Stimulated activated CD4-positive, alpha-beta T cell treated with anti-CD3 and anti-CD28 coated beads, Interleukin-12 subunit alpha, Interleukin-12 subunit beta, amount 100 ng/mL, for 48 hours (primary cell): ENCODE measurements around the gene MRPS12.
"Not testable (repeated sequence)": the region's sequence is repeated elsewhere in the genome, so short reads cannot be mapped to it uniquely, and the experiment has no call there.

Experiments
- DNase-seq, 3 donors: peaks; one replicate each; pipeline ENCODE4 v3.0.0-alpha.2; 2020; ENCODE audit warnings: low read depth in 2 of 3, low spot score in 1 of 3

MRPS12 gene

DNA sequence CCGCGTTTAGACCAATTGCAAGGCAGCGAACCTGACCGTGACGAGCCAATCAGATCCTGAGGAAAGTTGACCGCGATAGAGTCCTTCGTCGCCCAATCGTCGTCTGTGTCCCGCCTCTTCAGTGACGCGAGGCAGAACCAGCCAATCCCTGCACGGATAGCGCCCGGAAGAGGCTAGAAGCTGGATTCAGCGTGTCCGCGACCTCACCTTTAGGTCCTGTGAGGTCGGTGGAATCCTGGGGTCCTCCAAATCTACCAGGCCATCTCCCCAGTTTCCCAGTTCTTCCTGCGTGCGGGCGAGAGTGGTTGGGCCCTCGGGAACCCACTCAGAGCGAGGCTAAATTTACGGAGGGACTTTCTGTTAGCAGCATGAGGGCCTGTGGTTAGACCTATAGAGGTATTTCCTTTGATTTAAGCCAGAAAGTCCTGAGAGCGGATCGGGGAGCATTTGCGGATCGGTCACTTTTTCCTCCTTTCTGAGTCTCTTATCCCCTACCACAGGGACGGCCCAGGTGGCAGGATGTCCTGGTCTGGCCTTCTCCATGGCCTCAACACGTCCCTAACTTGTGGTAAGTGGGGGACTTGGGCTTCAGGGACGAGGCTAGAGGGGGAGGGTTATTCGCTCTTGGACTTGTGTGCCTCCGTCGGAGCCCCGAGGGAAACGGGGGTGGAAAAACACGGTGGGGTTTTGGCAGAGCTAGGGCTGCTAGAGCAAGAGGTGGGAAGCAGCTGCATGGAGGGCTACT lies at the start of gene MRPS12:
Gene MRPS12 (plus strand): TSS at position 169 of the 745 bp plus-strand sequence. CDS start 351 bp downstream, at position 520.
- peak; percentile 96 to 97 (median 97) for DNase-seq

DNA sequence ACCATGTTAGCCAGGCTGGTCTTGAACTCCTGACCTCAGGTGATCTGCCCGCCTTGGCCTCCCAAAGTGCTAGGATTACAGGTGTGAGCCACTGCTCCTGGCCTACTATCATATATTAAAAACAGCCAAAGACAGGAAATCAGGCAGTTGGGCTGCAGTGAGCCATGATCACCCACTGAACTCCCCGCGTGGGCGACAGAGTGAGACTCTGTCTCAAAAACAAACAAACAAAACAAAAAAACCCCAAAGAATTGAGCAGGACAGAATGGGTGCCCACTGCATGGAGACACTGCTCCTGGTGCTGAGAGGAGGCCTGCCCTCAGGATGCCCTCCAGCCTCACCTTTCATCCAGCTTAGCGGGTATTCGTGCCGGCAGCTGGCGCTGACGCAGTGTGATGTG lies 47.5 kb upstream of the MRPS12 start:
- no peak for DNase-seq

DNA sequence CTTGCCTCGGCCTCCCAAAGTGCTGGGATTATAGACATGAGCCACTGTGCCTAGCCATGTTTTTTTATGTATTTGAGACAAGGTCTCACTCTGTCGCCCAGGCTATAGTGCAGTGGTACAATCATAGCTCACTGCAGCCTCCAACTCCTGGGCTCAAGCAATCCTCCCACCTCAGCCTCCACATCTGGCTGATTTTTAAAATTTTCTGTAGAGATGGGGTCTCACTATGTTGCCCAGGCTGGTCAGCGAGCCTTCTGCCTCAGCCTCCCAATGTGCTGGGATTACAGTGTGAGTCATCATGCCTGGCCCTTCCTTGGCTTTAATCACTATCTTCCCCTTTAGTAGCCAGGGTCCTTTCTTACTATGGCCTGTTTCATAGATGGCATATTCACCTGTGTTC lies 46.1 kb upstream of the MRPS12 start:
- DNase-seq, result not testable (repeated sequence)

DNA sequence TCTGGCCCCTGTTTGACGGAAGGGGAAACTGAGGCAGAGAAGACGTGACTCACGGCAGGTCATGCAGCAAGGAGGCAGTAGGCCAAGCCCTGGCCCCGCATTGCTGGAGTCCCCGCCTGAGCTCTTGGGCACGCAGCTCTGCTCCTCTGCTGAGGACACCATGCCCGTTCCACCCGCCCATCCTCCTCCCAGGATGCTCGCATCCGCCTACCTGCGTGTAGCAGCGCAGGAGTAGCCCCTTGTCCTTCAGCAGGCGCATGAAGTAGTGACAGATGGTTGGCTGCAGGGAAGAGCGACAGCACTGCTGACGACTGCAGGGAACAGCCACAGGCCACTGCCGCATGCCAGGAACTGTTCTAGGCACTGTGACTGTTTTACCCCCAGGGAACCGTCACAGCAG lies 41.9 kb upstream of the MRPS12 start:
- no peak for DNase-seq

DNA sequence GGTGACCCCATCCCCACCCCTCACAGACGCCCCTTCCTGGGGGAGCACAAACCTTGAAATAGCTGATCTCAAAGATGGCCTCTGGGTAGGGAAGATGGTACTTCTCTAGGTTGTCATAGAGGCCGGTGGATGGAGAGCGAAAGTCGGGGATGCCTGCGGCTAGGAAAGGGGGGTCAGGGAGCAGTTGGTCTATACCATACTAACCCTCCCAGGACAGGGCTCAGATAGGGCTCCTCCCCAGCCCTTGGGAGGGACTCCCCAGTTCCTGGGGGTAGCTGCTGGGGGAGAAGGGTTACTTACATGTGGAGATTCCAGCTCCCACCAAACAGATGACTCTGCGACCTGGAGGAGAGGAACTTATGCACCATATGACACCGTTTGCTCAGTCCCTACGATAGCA lies 40.9 kb upstream of the MRPS12 start:
- no peak for DNase-seq

DNA sequence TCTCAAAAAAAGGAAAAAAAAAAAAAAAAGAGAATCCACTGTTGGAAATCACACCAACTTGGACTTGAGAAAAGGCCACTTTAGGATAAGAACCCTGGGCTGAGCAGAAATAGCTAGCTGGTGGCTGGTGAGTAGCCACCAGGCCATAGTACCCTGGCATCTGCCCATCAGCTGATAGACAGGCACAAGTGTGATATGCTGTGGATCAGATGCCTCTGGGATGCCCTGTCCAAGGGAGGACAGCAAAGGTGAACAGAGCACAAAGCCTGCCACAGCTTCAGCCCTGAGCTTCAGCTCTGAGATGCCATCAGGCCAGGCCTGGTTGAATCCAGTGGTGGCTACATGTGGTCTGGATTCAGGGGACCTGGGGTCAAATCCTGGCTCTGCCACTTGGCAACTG lies 40.1 kb upstream of the MRPS12 start:
- no peak for DNase-seq

DNA sequence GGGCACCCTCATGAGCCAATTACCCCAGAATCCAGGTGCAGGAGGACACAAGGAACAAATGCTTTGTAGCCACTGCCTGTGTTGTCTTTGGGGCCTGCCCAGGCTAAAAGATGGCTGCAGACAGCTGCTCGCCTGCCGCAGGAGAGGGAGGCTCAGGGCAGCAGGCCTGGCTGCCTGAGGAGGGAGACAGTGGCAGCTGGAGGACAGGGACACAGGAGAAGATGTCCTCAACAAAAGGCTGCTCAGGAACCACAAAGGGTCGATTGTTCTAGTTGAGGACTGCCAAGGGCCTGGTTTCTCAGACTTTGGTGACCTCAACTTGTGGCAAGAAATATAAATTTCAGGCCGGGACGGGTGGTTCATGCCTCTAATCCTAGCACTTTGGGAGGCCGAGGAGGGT lies 39.0 kb upstream of the MRPS12 start:
- DNase-seq, result no peak

DNA sequence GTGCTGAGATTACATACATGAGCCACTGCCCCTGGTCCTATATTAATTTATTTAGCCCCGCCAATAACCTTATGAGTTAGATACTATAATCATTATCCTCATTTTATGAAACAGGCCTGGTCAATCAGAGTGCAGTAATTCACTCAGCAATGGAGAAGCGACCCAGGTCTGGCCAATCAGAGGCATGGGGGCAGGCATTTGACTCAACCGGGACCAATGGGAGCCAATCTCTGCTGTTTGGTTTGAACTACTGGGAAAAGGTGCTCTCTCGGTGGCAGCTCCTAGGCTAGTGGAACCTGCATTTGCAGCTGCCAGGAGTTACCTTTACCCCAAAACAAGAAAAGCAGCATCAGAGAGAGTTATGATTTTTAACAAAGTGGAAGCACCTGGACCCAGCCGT lies 37.9 kb upstream of the MRPS12 start:
- no peak for DNase-seq

DNA sequence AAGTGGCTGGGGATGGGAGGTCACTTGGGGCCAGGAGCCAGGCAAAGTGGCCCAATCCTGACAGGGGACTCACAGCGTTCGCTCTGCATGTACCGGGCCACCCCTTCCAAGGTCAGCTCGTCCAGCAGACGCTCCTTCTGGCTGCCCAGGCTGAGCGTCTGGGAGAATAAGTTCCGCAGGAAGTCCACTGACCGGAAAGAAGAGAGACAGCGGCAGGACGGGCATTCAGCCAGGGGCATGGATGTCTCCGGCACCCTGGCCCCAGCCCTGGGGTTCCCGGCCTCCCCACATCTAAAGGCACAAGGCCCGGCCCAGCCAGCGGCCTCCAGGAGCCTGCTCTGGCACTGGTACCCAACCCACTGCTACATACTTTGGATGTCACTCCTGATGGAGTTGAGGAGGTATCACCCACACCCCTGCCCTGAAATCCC lies 37.4 kb upstream of the MRPS12 start:
- DNase-seq, result no peak

DNA sequence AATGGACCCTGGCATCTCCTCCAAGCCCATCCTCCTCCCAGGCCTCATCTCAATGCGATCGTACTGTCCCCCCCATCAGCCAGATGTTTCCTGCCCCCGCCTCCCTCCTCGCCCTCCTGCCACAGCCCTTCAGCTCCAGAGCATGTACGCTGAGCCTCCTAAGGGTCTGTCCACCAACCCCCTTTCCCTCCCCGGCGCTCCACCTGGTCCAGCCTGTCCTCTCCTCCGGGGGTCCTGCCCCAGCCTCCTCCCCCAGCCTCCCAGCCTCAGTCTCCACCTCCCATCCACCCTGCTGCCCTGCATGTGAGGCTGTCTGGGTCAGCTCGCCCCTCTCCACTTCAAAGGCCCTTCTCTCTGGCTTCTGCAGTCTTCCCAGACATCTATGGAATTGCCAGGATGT lies 35.8 kb upstream of the MRPS12 start:
- DNase-seq, result no peak

DNA sequence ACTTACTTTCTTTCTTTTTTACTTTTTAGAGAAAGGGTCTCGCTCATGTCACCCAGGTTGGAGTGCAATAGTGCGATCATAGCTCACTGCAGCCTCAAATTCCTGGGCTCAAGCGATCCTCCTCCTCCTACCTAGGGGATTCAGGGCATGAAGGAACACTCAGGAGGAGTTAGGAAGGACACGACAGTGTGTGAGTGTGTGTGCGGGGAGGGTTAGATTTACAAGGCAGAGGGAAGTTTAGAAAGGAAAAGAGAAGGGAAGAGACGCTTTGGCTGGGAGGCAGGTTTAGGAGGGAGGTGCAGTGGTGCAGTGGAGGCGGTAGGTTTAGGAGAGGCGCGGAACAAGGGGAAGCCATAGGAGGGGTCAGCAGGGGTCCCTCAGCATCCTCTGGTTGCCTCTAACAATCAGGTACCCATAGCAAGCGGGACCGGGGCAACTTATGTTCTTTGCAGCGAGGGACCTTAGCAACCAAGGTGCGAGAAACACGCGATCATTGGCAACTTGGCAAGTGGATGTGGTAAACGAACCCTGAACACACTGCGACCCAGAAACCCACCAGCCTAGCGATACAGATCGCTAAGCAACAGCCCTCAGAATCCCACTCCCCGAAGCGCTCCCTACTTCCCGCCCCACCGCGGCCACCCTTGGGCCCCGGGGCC lies 31.8 kb upstream of the MRPS12 start:
- DNase-seq, result peak in 1 of 3 donors; percentile 8

DNA sequence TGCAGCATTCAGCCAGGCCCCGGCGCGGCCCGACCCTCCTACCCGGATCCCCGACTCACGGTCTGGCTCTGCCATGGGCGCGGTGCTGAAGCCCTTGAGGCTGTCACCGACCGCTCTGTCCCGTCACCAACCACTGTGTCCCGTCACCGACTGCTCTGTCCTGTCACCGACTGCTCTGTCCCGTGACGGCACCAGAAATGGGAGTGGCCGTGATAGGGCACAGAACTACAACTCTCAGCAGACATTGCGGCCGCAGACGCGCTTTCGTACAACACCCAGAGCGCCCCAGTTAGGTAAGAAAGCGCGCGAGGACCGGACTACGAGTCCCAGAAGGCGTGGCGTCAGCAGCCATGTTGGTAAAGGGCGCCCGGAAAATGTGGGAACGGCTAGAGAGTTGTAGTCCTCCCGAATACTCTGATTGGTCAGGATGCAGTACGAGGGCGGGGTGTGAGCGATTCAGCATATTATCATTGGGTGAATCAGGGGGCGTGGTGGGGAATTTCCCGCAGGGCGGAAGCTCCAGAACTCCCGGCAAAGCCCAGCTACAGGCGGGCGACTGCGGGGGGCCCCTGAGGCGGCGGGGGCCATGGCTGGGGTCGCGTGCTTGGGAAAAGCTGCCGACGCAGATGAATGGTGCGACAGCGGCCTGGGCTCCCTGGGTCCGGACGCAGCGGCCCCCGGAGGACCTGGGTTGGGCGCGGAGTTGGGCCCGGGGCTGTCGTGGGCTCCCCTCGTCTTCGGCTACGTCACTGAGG lies 31.1 kb upstream of the MRPS12 start, which contains the start of the genes NFKBIB and SIRT2:
Gene NFKBIB (plus strand): TSS at position 523 of the 755 bp plus-strand sequence. CDS start 64 bp downstream, at position 587.
Gene SIRT2 (minus strand): TSS at position 172 of the 755 bp plus-strand sequence. CDS start 97 bp downstream, at position 75.
- DNase-seq, result peak; percentile 97 to 99 (median 99)

DNA sequence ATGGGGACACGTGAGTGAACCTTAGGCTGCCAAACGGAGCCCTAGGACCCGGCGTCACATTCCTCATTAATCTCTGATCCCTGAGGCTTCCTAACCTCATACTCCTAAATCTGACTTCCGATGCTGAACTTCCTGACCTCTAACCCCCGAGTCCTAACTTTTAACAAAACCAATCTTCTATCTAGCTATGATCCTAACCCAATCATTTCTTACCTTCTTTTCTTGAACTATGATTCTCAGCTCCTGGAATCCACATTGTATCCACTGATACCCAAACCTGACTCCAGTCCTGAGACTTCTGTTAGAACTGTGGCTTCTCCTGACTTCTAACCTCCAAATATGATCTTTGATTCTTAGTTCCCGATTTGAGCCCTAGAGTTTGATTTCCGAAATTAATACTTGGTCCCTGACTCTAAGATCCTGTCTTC lies 30.5 kb upstream of the MRPS12 start:
- no peak for DNase-seq

DNA sequence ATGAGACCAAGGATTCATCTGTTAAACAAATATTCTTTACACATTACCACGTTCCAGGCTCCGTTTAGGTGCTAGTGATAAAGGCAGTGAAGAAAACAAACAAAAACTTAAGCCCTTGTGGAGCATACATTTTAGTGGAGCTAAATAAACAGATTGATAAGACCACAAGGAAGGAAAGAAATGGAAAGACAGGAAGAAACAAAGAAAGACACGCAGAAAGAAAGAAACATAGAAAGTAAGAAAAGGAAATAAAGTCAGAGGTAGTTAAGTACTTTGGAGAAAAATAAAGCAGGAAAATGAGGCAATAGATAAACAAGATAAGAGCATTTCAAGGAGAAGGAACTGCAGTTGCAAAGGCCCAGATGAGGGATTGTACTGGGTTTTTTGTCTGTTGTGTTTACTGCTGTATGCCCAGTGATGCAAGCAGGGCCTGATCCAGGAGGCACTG lies 30.0 kb upstream of the MRPS12 start:
- no peak for DNase-seq

DNA sequence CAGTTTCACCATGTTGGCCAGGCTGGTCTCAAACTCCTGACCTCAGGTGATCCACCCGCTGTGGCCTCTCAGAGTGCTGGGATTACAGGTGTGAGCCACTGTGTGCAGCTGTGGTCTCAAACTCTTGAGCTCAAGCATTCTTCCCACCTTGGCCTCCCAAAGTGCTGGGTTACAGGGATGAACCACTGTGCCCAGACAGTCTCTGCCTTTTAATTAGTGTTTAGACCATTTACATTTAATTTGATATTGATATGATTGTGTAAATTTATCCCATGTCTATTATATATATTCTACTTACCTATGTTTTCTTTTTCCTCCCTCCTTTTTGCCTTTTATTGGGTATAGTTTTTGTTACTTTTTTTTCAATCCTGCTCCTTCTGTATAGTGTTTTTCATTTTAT lies 29.1 kb upstream of the MRPS12 start:
- DNase-seq, result no peak

DNA sequence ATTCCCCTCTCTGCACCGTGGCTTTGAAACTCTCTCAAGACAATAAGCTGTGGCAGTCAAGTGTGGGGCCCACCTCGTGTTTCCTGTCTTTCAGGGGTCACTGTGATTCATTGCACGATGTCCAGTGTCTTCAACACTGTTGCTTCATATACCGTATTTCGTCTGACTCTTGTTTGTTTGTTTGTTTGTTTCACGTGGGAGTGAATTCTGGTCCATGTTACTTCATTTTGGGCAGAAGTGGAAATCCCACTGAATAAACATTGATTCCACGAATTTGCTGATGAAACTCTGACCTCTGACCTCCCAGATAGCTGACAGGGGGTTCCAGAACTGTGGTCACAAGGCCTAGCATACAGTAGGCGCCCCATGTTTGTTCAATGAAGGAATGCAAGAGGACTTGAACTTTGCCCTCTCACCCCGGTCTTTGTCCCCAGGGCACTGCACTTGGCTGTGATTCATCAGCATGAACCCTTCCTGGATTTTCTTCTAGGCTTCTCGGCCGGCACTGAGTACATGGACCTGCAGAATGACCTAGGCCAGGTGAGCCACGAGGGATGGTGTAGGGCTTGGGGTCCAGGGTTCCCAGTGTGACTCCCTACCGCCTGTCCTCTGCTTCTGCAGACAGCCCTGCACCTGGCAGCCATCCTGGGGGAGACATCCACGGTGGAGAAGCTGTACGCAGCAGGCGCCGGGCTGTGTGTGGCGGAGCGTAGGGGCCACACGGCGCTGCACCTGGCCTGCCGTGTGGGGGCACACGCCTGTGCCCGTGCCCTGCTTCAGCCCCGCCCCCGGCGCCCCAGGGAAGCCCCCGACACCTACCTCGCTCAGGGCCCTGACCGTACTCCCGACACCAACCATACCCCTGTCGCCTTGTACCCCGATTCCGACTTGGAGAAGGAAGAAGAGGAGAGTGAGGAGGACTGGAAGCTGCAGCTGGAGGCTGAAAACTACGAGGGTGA lies 25.9 kb upstream of the MRPS12 start:
- no peak for DNase-seq

DNA sequence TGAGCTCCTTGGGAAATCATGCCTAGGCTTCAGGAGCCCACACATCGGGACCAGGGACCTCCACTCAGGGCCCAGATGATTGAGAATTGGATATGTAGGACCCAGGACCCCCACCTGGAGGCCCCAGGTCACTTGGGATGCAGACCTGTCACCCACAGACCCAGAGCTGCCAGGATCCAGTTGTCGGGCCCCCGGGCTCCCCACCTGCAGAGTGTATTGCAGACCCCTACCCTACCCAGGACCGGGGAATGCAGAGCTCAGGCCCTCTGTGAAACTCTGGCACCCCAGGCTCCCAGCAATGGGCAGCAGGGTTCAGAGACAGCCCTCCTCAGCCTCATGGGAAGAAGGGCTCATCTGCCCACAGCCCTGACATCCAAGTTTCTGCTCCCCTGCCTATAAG lies 25.1 kb upstream of the MRPS12 start:
- DNase-seq, result no peak

DNA sequence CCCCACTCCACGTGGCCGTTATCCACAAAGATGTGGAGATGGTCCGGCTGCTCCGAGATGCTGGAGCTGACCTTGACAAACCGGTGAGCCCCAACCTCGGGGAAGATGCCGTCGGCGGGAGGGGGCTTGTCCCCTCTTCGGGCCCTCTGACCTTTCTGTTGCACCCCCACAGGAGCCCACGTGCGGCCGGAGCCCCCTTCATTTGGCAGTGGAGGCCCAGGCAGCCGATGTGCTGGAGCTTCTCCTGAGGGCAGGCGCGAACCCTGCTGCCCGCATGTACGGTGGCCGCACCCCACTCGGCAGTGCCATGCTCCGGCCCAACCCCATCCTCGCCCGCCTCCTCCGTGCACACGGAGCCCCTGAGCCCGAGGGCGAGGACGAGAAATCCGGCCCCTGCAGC lies 23.5 kb upstream of the MRPS12 start:
- no peak for DNase-seq

DNA sequence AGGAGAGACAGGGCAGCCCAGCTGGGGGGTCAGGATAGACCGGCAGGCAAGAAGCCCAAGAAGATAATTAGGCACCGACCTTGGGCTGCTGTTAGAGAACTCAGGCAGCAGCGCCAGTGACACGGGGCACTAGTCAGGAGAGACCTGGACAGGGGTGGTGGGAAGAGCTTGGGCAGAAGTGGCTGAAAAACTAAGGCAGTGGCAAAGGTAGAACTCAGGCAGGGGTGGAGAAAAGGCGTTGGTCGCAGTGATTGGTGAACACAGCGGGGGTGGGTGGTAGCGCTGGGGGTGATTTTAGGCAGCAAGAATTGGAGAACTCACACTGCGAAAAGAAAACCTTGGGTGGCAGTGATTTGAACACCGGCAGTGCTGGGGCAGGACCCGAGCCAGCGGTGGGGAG lies 23.1 kb upstream of the MRPS12 start:
- DNase-seq, result no peak

DNA sequence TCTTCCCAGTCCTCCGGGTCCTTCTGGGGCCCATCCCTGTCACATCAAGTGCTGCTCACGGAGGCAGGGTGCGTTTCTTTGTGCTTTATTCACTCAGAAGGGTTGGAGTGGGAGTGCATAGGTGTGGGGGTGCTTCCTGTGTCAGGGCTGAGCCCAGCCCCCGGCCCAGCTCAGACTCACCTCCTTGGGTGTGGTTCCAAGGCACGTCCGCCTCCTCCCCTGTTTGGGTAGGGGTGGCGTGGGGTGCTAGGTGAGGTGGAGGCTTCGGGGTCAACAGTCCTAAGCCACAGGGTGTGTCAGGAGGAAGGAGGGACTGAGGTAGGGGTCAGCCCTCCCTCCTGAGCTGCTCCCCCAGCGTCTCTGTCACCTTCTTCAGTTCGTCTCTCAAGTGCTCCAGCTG lies 21.8 kb upstream of the MRPS12 start:
- DNase-seq, result no peak

DNA sequence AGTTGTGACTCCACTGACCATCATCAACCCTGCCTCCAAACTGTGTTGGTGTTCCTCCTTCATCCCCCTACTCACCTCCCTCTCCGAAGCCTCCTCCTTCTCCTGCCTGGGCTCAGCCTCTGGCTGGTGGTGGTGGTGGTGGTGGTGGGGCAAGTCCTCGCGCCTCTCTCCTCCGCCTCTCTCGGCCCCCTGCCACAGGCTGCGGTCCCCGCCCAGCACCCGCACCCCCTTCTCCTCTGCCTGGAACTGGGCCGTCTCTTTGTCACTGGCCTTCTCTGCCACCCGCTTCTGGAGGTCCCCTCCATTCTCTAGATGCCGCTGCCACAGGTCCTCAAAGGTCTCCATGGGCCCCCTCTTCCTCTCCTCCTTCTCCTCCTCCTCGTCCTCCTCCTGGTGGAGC lies 20.3 kb upstream of the MRPS12 start:
- no peak for DNase-seq
